Trophoblast cell (in vitro differentiated cells and primary cell): ENCODE measurements around the gene CPNE2.

Experiments used
- DNase-seq, 2 donors: peaks; one replicate each; pipeline ENCODE4 v3.0.0-alpha.2; 2016
- H2AFZ ChIP-seq: 2 replicates; pipeline ENCODE4 v1.6.1; 2013; ENCODE audit warnings: low read length, moderate library complexity, mild to moderate bottlenecking; ENCODE audit not compliant: insufficient read depth, poor library complexity
- H2AK5ac ChIP-seq: 2 replicates; pipeline ENCODE4 v1.6.1; 2013; ENCODE audit warnings: mild to moderate bottlenecking, low read length
- H2BK120ac ChIP-seq: 2 replicates; pipeline ENCODE4 v1.6.1; 2013; ENCODE audit warnings: low read length, mild to moderate bottlenecking, moderate library complexity; ENCODE audit not compliant: insufficient read depth, poor library complexity
- H2BK12ac ChIP-seq: 2 replicates; pipeline ENCODE4 v1.6.1; 2013; ENCODE audit warnings: mild to moderate bottlenecking, low read length, moderate library complexity
- H2BK5ac ChIP-seq: 2 replicates; pipeline ENCODE4 v1.6.1; 2013; ENCODE audit warnings: low read length, low read depth, moderate library complexity, mild to moderate bottlenecking; ENCODE audit not compliant: poor library complexity
- H3K14ac ChIP-seq: 2 replicates; pipeline ENCODE4 v1.6.1; 2013; ENCODE audit warnings: mild to moderate bottlenecking, low read length
- H3K18ac ChIP-seq: 2 replicates; pipeline ENCODE4 v1.6.1; 2013; ENCODE audit warnings: mild to moderate bottlenecking, low read length
- H3K23ac ChIP-seq: 2 replicates; pipeline ENCODE4 v1.6.1; 2013; ENCODE audit warnings: low read length
- H3K27ac ChIP-seq: 2 replicates; pipeline ENCODE4 v1.5.1; 2013; ENCODE audit warnings: low read depth, mild to moderate bottlenecking, inconsistent platforms, low read length, moderate library complexity
- H3K27me3 ChIP-seq: 2 replicates; pipeline ENCODE4 v1.6.1; 2013; ENCODE audit warnings: inconsistent platforms, mild to moderate bottlenecking, low read length, moderate library complexity; ENCODE audit not compliant: insufficient read depth
- H3K36me3 ChIP-seq, 2 experiments: 1 replicate in 1 of 2; 2 replicates in 1 of 2; pipeline ENCODE4 v1.6.1; 2013; ENCODE audit warnings: low read length in 2 of 2, mild to moderate bottlenecking in 2 of 2, moderate library complexity in 1 of 2; ENCODE audit not compliant: insufficient read depth in 2 of 2, control insufficient read depth in 1 of 2
- H3K4ac ChIP-seq: 2 replicates; pipeline ENCODE4 v1.6.1; 2013; ENCODE audit warnings: low read depth, mild to moderate bottlenecking, low read length, moderate library complexity
- H3K4me1 ChIP-seq, 2 experiments: 1 replicate in 1 of 2; 2 replicates in 1 of 2; pipeline ENCODE4 v1.6.1; 2013; ENCODE audit warnings: low read length in 2 of 2, mild to moderate bottlenecking in 2 of 2, moderate library complexity in 1 of 2; ENCODE audit not compliant: insufficient read depth in 2 of 2, control insufficient read depth in 1 of 2
- H3K4me2 ChIP-seq: 2 replicates; pipeline ENCODE4 v1.6.1; 2013; ENCODE audit warnings: inconsistent platforms, mild to moderate bottlenecking, low read length, moderate library complexity
- H3K4me3 ChIP-seq: 2 replicates; pipeline ENCODE4 v1.5.1; 2013; ENCODE audit warnings: mild to moderate bottlenecking, low read depth, low read length, inconsistent platforms
- H3K79me1 ChIP-seq: one replicate; pipeline ENCODE4 v1.6.1; 2013; ENCODE audit warnings: low read length
- H3K79me2 ChIP-seq: 2 replicates; pipeline ENCODE4 v1.6.1; 2013; ENCODE audit warnings: low read length, mild to moderate bottlenecking; ENCODE audit not compliant: control insufficient read depth, insufficient read depth, poor library complexity
- H3K9ac ChIP-seq: 2 replicates; pipeline ENCODE4 v1.6.1; 2013; ENCODE audit warnings: mild to moderate bottlenecking, low read length
- H3K9me3 ChIP-seq: 2 replicates; pipeline ENCODE4 v1.6.1; 2013; ENCODE audit warnings: low read depth, mild to moderate bottlenecking, control low read depth, inconsistent platforms, low read length; ENCODE audit not compliant: insufficient read depth
- H4K12ac ChIP-seq: 2 replicates; pipeline ENCODE4 v1.6.1; 2013; ENCODE audit warnings: low read depth, mild to moderate bottlenecking, low read length, moderate library complexity
- H4K8ac ChIP-seq: 2 replicates; pipeline ENCODE4 v1.6.1; 2013; ENCODE audit warnings: low read depth, mild to moderate bottlenecking, low read length, moderate library complexity
- H4K91ac ChIP-seq: one replicate; pipeline ENCODE4 v1.6.1; 2013; ENCODE audit warnings: low read depth, mild to moderate bottlenecking, low read length, moderate library complexity
- WGBS: extraction: QIAGEN DNeasy Blood & Tissue Kit; methylation state at CpG from one replicate; pipeline ENCODE4 v1.1.7; 2013; ENCODE audit warnings: missing lambda C conversion rate; ENCODE audit not compliant: insufficient read length, insufficient coverage; ENCODE audit errors: extremely low coverage; 5-methylcytosine and 5-hydroxymethylcytosine counted together

CPNE2 gene

GRCh38 chr16:57196753-57197152 lies 104.4 kb downstream of the CPNE2 start:
- Histone ChIP-seq H4K91ac (no peak overlapping the region), H2AK5ac (no peak overlapping the region), H3K27ac (no peak overlapping the region), H2AFZ (no peak overlapping the region), H4K12ac (no peak overlapping the region), H3K18ac (no peak overlapping the region), H3K4me3 (no peak overlapping the region), H3K23ac (no peak overlapping the region), H3K4me1 (peaks cover 3 to 10% of the 10 kb centered on the region in 2 experiments), H3K4me2 (no peak overlapping the region), H3K79me1 (peaks cover 6% of the 10 kb centered on the region), H3K9ac (no peak overlapping the region), H3K79me2 (peaks cover 1% of the 10 kb centered on the region), H4K8ac (no peak overlapping the region), H3K4ac (no peak overlapping the region), H2BK120ac (no peak overlapping the region), H2BK12ac (no peak overlapping the region), H2BK5ac (no peak overlapping the region), H3K36me3 (no peaks in the 10 kb centered on the region), H3K27me3 (no peaks in the 10 kb centered on the region), H3K9me3 (no peaks in the 10 kb centered on the region), H3K14ac (no peak overlapping the region)
- no peak for DNase-seq
- no CpG with 5 or more reads among the region's 3 CpGs for WGBS
